Measurements from ENCODE around the gene CAMTA1.

The CAMTA1 gene

GRCh38 chr1:7199077-7199779, 414.0 kb downstream of the CAMTA1 start:
- no peak for DNase-seq (ENCODE audit: low read depth)
- H3K4me3 ChIP-seq (ENCODE audit: control insufficient read depth, low read depth, low read length): no peak overlapping the region

GRCh38 chr1:7207875-7208646, 422.8 kb downstream of the CAMTA1 start:
- TF ChIP-seq, protein P1, sequence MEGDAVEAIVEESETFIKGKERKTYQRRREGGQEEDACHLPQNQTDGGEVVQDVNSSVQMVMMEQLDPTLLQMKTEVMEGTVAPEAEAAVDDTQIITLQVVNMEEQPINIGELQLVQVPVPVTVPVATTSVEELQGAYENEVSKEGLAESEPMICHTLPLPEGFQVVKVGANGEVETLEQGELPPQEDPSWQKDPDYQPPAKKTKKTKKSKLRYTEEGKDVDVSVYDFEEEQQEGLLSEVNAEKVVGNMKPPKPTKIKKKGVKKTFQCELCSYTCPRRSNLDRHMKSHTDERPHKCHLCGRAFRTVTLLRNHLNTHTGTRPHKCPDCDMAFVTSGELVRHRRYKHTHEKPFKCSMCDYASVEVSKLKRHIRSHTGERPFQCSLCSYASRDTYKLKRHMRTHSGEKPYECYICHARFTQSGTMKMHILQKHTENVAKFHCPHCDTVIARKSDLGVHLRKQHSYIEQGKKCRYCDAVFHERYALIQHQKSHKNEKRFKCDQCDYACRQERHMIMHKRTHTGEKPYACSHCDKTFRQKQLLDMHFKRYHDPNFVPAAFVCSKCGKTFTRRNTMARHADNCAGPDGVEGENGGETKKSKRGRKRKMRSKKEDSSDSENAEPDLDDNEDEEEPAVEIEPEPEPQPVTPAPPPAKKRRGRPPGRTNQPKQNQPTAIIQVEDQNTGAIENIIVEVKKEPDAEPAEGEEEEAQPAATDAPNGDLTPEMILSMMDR (conservative IDR thresholded peaks at IDR 0.05; ENCODE audit: control insufficient read depth, insufficient read depth, low read depth, low read length): peak; percentile 88
- peak; percentile 72 for DNase-seq (ENCODE audit: low read depth)
- no peak overlapping the region for H3K4me3 ChIP-seq (ENCODE audit: control insufficient read depth, low read depth, low read length)

More at GRCh38 chr1:7199077-7199779, 414.0 kb downstream of the CAMTA1 start:
- TF ChIP-seq, protein P1 (conservative IDR thresholded peaks at IDR 0.05; ENCODE audit: control insufficient read depth, insufficient read depth, low read depth, low read length): no peak

DNA sequence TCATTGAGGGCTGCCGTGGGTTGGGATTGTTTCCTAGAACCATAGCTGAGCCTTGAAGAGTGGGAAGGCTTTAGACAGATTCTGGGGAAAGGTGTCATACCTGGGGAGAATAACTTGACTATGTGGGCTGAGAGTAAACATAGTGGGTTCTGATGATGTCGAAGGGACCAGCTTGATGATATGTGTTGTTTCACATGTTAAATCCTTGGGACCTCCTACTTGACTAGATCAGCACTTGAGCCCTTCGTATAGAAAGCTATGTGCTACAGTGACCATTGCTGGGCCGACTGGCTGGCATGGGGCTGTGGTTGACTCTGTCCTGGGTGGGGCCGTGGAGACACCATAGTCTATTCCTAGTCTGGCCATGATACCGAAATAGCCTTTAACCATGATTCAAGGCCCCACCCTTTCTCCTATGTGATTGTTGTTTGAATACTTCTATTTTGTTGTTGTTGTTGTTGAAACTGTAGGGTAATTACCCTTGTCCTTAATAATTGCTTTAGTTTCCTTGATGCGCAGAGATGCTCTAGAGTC, 423.5 kb downstream of the CAMTA1 start:
- H3K4me3 ChIP-seq (ENCODE audit: control insufficient read depth, low read depth, low read length): no peak overlapping the region
- no peak for DNase-seq (ENCODE audit: low read depth)

DNA sequence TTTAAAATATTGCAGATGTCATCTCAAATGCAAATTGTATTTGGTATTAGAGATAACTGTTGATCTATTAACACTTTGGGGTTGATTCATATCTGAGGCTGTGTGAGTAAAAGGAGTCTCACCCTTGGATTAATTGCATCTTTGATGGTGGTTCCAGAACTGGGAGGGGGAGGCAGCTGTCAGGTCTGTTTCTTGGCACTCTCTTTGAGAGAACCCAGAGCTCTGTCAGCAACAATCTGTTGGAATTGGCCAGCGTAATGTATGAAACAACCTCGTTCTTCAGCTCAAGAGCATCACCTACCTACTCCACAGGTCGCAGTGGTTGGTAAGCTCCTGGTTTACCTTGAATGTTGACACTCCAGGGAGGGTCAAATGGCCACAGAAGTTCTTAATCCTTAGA, 424.1 kb downstream of the CAMTA1 start:
- no peak for DNase-seq (ENCODE audit: low read depth)
- TF ChIP-seq, protein P1 (conservative IDR thresholded peaks at IDR 0.05; ENCODE audit: control insufficient read depth, insufficient read depth, low read depth, low read length): no peak
- no peak overlapping the region for H3K4me3 ChIP-seq (ENCODE audit: control insufficient read depth, low read depth, low read length)

More for the DNA sequence above, 423.5 kb downstream of the CAMTA1 start:
- TF ChIP-seq, protein P1 (conservative IDR thresholded peaks at IDR 0.05; ENCODE audit: control insufficient read depth, insufficient read depth, low read depth, low read length): no peak

GRCh38 chr1:7218210-7218832, 433.1 kb downstream of the CAMTA1 start:
- no peak overlapping the region for H3K4me3 ChIP-seq (ENCODE audit: control insufficient read depth, low read depth, low read length)
- TF ChIP-seq, protein P1 (conservative IDR thresholded peaks at IDR 0.05; ENCODE audit: control insufficient read depth, insufficient read depth, low read depth, low read length): peak; percentile 76
- peak; percentile 61 for DNase-seq (ENCODE audit: low read depth)

DNA sequence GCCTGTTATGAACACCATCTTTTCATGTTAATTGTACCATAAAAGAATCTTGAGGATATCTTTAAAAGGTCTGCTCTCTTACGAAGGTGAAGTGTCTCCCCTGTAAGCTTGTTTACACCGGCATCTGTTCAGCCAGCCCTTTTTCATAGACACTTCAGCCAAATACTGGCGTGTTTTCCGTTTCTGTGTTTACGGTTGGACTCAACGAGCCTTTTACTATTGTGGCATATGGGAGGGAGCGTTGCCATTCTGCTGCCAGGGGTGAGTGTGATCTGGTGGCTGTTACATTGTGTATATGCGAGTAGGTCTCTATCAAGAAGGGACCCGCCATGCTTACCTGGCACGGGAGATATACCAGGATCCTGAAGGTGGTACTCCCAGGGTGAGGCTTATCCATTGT, 433.8 kb downstream of the CAMTA1 start:
- TF ChIP-seq, protein P1 (conservative IDR thresholded peaks at IDR 0.05; ENCODE audit: control insufficient read depth, insufficient read depth, low read depth, low read length): no peak
- no peak overlapping the region for H3K4me3 ChIP-seq (ENCODE audit: control insufficient read depth, low read depth, low read length)
- DNase-seq (ENCODE audit: low read depth): no peak

Data from fibroblast of mammary gland (primary cell).